Vagina (tissue), 2 donors: ENCODE measurements around the gene FADS1. TPM values are rescaled to one million over a fixed set of nuclear protein-coding genes. Genes with fewer than 3 reads are reported as not detected.

Experiments
- DNase-seq, 2 donors: peaks; one replicate each; pipeline ENCODE4 v3.0.0-alpha.2; 2017; ENCODE audit errors: extremely low spot score in 2 of 2
- H3K27ac ChIP-seq: fragments of 200-600 bp; sonication (generic); one replicate; pipeline ENCODE4 v1.5.1; 2019
- H3K27me3 ChIP-seq: fragments of 200-600 bp; sonication (generic); one replicate; pipeline ENCODE4 v1.5.1; 2019
- H3K36me3 ChIP-seq, 2 donors: fragments of 200-600 bp; sonication (generic); one replicate each; pipeline ENCODE4 v1.5.1; 2017 to 2019
- H3K4me1 ChIP-seq: fragments of 200-600 bp; sonication (generic); one replicate; pipeline ENCODE4 v1.5.1; 2019
- H3K4me3 ChIP-seq, 2 donors: fragments of 200-600 bp; sonication (generic); 1 replicate in 1 of 2; 2 replicates in 1 of 2; pipeline ENCODE4 v1.5.1; 2016 to 2019
- H3K9me3 ChIP-seq: fragments of 200-600 bp; sonication (generic); one replicate; pipeline ENCODE4 v1.5.1; 2019
- POLR2A ChIP-seq, 2 donors: fragments of 450-650 bp; IDR thresholded peaks; one replicate each; pipeline ENCODE4 v1.6.1; 2017; ENCODE audit warnings: antibody characterized with exemption in 2 of 2, mild to moderate bottlenecking in 2 of 2, moderate library complexity in 2 of 2
- POLR2AphosphoS5 ChIP-seq, 2 donors: sonication (generic); formaldehyde crosslinking; IDR thresholded peaks; one replicate each; pipeline ENCODE4 v1.9.0; 2017; ENCODE audit warnings: antibody characterized with exemption in 2 of 2, mild to moderate bottlenecking in 2 of 2, low read depth in 1 of 2; ENCODE audit not compliant: insufficient read depth in 1 of 2
- intact Hi-C: fragments of 100-400 bp; cut with DNase I; formaldehyde crosslinking; loops from one replicate; pipeline ENCODE4 v1.15.1; 2023
- total RNA-seq: library from RNA; depleted of rRNA; stranded (reverse); fragments of >200 nt; gene quantifications from one replicate; pipeline ENCODE4 v1.2.3, GENCODE V29; 2016
- TF ChIP-seq, protein P1 (sequence below), 3 experiments: fragments of 450-650 bp in 2 of 3; fragments of 200-600 bp in 1 of 3; sonication (generic) in 1 of 3; IDR thresholded peaks; one replicate each; pipeline ENCODE4 v1.5.1; 2017 to 2019; ENCODE audit warnings: antibody characterized with exemption in 3 of 3, mild to moderate bottlenecking in 2 of 3, moderate library complexity in 2 of 3

Gene FADS1
- total RNA-seq, 1 donor from 2014 or later, result 9.8 TPM

DNA sequence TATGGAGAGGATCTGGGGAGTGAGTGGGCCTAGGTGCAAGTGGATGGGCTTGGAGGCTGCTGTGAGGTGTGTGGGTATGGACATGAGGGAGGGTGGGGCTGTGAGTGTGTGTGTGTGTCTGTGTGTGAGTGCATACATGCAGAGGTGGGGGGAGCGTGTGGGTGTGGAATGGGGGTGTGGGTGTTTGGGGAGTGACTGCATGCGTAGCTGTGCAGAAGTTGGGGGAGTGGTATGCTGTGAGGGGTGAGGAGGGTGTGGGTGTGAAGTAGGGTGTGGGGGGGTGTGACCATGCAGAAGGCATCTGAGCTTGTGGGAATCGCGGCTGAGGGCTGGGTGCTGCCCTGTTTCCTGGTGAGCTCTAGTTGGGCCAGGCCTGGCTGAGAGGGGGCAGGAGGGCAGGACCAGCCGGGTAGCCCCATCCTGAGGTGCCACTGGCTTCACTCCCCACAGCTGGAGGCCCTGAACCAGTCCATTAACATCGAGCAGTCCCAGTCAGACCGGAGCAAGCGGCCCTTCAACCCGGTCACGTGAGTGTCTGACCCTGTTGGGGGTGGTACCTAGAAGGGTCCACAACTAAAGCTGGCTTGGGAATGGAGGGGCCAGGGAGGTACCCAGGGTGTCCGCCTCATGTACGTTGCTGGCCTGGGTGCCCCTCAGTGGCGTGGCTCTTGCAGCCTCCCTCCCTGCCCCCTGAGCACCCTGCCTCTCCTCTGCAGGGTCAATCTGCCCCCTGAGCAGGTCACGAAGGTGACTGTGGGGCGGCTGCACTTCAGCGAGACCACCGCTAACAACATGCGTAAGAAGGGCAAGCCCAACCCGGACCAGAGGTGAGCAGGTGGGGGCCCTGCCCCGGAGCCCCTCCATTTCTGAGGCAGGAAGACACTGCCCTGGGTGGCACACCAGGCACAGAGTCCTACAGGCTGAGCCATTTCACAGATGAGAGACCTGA is 40.9 kb downstream of the FADS1 start:
- Histone ChIP-seq H3K36me3 (no peaks in the 10 kb centered on the region), H3K27me3 (no peaks in the 10 kb centered on the region), H3K4me1 (peaks cover 10% of the 10 kb centered on the region), H3K4me3 (no peak overlapping the region), H3K27ac (no peak overlapping the region), H3K9me3 (no peaks in the 10 kb centered on the region)
- intact Hi-C loops, result no loop called here
- TF ChIP-seq POLR2A (IDR thresholded peaks at IDR 0.05) (no peak), POLR2AphosphoS5 (IDR thresholded peaks at IDR 0.05; ENCODE audit: insufficient read depth in 1 of 2, low read depth in 1 of 2) (no peak)
- TF ChIP-seq, protein P1, sequence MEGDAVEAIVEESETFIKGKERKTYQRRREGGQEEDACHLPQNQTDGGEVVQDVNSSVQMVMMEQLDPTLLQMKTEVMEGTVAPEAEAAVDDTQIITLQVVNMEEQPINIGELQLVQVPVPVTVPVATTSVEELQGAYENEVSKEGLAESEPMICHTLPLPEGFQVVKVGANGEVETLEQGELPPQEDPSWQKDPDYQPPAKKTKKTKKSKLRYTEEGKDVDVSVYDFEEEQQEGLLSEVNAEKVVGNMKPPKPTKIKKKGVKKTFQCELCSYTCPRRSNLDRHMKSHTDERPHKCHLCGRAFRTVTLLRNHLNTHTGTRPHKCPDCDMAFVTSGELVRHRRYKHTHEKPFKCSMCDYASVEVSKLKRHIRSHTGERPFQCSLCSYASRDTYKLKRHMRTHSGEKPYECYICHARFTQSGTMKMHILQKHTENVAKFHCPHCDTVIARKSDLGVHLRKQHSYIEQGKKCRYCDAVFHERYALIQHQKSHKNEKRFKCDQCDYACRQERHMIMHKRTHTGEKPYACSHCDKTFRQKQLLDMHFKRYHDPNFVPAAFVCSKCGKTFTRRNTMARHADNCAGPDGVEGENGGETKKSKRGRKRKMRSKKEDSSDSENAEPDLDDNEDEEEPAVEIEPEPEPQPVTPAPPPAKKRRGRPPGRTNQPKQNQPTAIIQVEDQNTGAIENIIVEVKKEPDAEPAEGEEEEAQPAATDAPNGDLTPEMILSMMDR (IDR thresholded peaks at IDR 0.05), result no peak
- no peak for DNase-seq

DNA sequence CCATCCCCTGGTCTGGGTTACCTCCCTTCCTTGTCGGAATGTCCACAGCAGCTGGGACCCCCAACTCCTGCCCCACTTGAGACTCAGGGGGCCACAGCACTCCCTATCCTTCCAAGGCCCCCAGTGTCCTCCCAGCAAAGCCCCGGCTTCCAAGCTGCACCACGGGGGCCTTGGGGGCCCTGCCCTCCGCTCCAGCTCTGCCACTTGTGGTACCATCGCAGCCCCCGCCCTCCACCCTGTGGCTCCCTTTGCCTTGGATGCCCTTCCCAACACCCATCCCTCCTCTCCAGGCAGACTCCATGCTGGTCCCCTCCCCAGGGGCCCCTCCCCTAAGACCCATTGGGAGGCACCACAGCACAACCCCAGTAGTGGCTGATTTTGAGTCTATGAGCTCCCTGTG is 41.7 kb downstream of the FADS1 start:
- Histone ChIP-seq H3K36me3 (no peaks in the 10 kb centered on the region), H3K27me3 (no peaks in the 10 kb centered on the region), H3K27ac (no peak overlapping the region), H3K9me3 (no peaks in the 10 kb centered on the region), H3K4me3 (no peak overlapping the region), H3K4me1 (peaks cover 10% of the 10 kb centered on the region)
- no peak for DNase-seq
- intact Hi-C loops, result no loop called here
- TF ChIP-seq POLR2A (IDR thresholded peaks at IDR 0.05), result no peak
- TF ChIP-seq, protein P1 (IDR thresholded peaks at IDR 0.05), result no peak
- TF ChIP-seq POLR2AphosphoS5 (IDR thresholded peaks at IDR 0.05; ENCODE audit: insufficient read depth in 1 of 2, low read depth in 1 of 2), result no peak

DNA sequence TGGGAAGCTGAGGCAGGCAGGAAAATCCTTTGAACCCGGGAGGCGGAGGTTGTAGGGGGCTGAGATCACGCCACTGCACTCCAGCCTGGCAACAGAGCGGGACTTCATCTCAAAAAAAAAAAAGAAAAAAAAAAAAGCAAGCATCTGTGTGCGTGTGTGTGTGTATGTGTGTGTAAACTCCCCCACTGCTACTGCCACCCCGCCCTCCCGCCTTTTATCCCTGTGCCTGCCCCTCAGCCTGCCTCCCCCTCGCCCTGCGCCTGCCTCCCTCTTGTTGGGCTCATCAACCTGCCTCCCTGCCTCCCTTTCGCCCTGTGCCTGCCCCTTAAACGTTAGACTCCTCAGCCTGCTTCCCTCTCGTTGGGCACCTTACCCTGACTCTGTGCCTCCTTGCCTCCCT is 42.4 kb downstream of the FADS1 start:
- intact Hi-C loops, result no loop called here
- no peak for TF ChIP-seq POLR2A (IDR thresholded peaks at IDR 0.05)
- TF ChIP-seq, protein P1 (IDR thresholded peaks at IDR 0.05), result no peak
- no peak for TF ChIP-seq POLR2AphosphoS5 (IDR thresholded peaks at IDR 0.05; ENCODE audit: insufficient read depth in 1 of 2, low read depth in 1 of 2)
- Histone ChIP-seq H3K27me3 (no peaks in the 10 kb centered on the region), H3K4me3 (no peak overlapping the region), H3K36me3 (no peaks in the 10 kb centered on the region), H3K4me1 (peaks cover 10% of the 10 kb centered on the region), H3K27ac (no peak overlapping the region), H3K9me3 (no peaks in the 10 kb centered on the region)
- DNase-seq, result no peak

DNA sequence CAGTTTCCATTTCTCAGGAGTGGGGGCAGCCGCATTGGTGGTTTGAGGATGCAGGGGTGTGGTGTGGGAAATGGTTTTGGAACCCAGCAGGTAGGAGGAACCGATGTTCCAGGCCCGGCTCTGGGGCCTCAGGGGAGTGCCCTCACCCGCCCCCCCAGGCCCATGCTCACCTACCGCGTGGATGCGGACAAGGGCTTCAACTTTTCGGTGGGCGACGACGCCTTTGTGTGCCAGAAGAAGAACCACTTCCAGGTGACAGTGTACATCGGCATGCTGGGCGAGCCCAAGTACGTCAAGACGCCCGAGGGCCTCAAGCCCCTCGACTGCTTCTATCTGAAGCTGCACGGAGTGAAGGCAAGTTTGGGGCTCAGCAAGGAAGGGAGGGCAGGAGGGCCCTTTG is 43.0 kb downstream of the FADS1 start:
- intact Hi-C loops, result no loop called here
- Histone ChIP-seq H3K4me1 (peaks cover 10% of the 10 kb centered on the region), H3K4me3 (no peak overlapping the region), H3K27me3 (no peaks in the 10 kb centered on the region), H3K27ac (no peak overlapping the region), H3K9me3 (no peaks in the 10 kb centered on the region), H3K36me3 (no peaks in the 10 kb centered on the region)
- DNase-seq, result no peak
- TF ChIP-seq POLR2AphosphoS5 (IDR thresholded peaks at IDR 0.05; ENCODE audit: insufficient read depth in 1 of 2, low read depth in 1 of 2) (no peak), POLR2A (IDR thresholded peaks at IDR 0.05) (no peak)

DNA sequence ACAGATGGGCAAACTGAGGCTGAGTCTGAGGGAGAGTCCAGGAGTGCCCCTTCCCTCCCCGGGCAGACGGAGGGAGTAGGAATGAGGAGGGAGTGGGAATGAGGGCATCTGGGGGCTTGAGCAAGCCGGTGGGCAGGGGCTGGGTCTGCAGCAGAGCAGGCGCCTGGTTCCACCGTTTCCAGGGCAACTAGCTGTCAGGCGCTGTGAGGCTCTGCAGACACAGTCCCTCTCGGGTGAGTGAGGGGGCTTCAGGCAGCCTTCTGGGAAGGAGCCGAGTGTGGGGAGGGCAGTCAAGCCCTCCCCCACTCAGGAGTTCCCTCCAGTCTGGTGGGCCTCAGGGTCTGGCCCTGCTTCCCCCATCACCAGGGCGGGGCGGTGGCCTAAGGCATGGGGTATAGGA is 43.4 kb downstream of the FADS1 start:
- no peaks in the 10 kb centered on the region for H3K9me3 ChIP-seq
- no peak overlapping the region for H3K27ac ChIP-seq
- H3K36me3 ChIP-seq, result no peaks in the 10 kb centered on the region
- H3K4me1 ChIP-seq, result peaks cover 10% of the 10 kb centered on the region
- TF ChIP-seq POLR2AphosphoS5 (IDR thresholded peaks at IDR 0.05; ENCODE audit: insufficient read depth in 1 of 2, low read depth in 1 of 2), result no peak
- intact Hi-C loops, result no loop called here
- DNase-seq, result no peak
- H3K27me3 ChIP-seq, result no peaks in the 10 kb centered on the region
- H3K4me3 ChIP-seq, result no peak overlapping the region

DNA sequence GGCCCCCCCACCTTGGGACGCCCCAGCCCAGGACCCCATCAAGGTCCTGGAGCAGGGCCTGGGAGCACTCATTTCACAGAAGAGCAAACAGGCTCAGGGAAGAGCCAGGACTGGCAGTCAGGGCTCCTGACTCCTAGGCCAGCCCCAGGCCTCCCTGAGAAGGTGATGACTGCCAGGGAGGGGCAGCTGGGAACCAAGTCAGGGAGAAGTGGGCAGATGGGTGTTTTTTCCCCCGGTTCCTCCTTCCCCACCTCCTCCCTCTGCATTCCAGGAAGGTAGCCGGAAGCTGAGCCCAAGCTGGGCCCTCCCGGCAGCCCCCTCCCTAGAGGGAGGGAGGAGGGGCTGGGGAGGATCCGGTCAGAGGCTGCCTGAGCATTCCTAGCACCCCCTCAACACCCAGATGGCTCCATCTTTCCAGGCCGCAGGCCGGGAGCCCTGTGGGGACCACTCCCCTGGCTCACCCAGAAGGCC is 44.8 kb downstream of the FADS1 start:
- intact Hi-C loops, result no loop called here
- TF ChIP-seq POLR2A (IDR thresholded peaks at IDR 0.05), result no peak
- no peak for TF ChIP-seq POLR2AphosphoS5 (IDR thresholded peaks at IDR 0.05; ENCODE audit: insufficient read depth in 1 of 2, low read depth in 1 of 2)
- TF ChIP-seq, protein P1 (IDR thresholded peaks at IDR 0.05), result no peak
- DNase-seq, result no peak

More for the DNA sequence above, 44.8 kb downstream of the FADS1 start:
- Histone ChIP-seq H3K9me3 (no peaks in the 10 kb centered on the region), H3K4me3 (no peak overlapping the region), H3K27me3 (no peaks in the 10 kb centered on the region), H3K27ac (no peak overlapping the region), H3K36me3 (no peaks in the 10 kb centered on the region), H3K4me1 (peaks cover 2% of the 10 kb centered on the region)
